Dermis microvascular lymphatic vessel endothelial cell (primary cell): ENCODE measurements around the gene TLCD1. TPM values are rescaled to one million over a fixed set of nuclear protein-coding genes. Genes with fewer than 3 reads are reported as not detected.
"Not testable (repeated sequence)": the region's sequence is repeated elsewhere in the genome, so short reads cannot be mapped to it uniquely, and the experiment has no call there.

Source experiments
- DNase-seq, 2 donors: peaks; one replicate each; pipeline versions ENCODE4 v3.0.0 to v3.0.0-alpha.2; 2010; ENCODE audit warnings: low read depth in 2 of 2
- total RNA-seq: library from RNA; depleted of rRNA; stranded (reverse); fragments of >200 nt; gene quantifications from 2 replicates; pipeline ENCODE4 v1.2.1, GENCODE V29; 2014

The TLCD1 gene
- total RNA-seq, 1 donor from 2014 or later, result 1.5 TPM

DNA sequence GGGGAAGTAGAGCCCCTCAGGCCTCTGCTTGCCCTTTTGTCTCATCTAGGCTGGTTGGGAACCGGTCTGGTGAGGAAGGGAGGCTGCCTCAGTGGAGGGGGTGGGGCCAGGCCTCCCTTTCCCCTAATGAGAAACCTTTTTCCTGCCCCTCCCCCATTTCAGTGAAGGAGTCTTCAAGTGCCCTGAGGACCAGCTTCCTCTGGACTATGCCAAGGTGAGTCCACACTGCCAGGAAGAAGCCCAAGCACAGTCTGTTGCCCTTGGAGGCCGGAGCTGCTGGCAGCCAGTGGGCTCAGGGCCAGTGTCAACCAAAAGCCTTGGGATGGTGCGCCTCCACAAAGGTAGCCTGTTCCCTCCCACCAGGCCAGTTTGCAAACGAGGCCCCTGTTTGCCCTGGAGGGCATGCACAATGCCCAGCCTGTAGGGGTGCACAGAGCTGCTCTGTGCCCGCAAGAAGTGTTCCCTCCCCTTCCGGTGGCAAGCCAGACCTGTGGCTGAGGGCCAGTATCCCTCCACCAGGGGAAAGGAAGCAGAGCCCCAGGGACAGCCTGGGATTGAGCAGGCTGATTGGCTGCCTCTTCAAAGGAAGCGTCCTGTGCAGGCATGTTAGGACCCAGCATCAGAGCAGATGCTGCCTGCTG, 21.1 kb upstream of the TLCD1 start:
- DNase-seq, result peak in 1 of 2 donors; percentile 32

DNA sequence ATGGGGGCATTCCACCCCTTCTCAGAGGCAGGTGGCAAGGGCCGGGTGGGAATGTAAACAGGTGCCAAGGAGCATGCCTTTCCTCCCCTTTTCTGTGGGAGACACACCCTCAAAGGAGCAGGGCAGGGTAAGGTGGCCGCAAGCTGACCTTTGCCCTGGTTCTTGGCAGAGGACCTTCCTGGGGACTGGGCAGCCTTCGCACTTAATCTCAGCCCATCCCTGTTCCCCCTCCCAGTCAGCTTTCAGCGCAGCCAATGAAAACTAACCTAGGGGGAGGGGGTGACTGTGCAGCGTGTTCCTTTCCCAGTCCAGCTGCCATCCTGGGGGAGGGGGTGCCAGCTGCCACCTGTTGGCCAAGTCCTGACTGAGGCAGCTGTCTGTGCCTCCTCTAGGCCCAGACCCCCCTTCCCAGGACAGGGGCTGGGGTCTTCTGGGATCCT, 20.6 kb upstream of the TLCD1 start:
- peak in 1 of 2 donors; percentile 37 for DNase-seq

DNA sequence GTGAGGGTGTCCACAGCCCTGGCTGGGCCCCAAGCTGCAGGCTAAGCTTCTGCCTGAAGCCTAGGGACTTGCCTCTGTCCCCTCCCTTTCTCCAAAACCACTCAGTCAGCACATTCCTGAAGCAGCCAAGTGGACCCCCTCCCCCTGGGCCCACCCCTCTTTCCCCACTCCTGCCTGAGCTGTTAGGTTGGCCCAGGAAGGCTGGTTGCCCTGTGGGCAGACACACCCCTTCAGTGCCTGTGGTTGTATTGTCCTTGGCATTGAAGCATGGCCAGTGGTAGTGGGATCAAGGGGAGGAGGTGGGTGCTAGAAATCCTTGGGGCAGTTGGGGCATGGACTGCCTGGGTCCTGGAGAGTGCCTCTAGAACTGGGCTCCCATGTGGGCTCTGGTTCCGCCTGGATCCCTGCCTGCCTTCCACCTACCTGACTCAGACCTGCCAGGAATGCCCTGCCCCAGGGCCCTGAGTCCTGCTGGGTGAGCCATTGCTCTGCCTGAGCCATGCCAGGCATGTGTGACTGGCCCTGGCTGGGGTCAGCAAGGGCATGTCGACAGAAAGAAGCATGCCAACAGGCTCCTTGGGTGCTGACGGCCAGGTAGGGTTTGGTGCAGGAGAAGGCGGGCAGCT, 19.9 kb upstream of the TLCD1 start:
- no peak for DNase-seq

DNA sequence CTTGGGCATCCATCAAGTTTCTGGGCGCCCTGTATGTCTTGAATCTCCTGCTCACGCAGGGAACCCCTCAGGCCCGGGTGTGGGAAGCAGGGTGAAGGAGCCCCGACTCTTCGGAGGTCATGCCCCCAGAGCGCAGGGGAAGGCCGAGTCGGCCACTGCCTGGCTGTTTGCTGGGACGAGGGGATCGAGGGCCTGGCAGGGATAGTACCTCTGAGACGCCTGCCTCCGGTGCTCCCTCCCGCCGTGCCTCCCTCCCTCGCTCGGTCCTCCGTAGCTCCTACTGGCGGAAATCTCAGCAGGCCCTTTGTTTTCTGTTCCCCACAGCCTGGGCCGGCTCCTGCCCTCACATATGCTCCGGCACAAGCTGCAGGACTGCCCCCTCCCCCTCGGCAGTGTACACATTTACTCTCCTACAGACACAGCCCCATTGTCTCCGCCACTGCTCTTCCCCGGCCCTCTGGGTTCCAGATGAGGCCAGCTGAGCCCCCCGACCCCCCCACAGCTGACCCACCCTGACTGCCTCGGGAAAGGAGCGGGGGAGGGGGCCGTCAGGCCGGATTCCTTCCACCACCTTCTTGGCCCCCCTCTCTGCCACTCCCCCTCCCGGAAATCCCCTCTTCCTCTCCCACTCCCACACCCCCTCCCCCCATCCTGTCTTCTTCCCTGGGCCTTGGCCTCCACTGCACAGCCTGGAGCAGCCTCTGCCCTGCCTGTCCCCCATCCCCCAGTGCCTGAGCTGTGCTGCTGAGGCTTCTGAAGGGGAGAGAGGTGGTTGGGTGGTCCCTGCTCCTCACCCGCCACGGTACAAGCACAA, 19.1 kb upstream of the TLCD1 start:
- DNase-seq, result peak in 1 of 2 donors; percentile 65

DNA sequence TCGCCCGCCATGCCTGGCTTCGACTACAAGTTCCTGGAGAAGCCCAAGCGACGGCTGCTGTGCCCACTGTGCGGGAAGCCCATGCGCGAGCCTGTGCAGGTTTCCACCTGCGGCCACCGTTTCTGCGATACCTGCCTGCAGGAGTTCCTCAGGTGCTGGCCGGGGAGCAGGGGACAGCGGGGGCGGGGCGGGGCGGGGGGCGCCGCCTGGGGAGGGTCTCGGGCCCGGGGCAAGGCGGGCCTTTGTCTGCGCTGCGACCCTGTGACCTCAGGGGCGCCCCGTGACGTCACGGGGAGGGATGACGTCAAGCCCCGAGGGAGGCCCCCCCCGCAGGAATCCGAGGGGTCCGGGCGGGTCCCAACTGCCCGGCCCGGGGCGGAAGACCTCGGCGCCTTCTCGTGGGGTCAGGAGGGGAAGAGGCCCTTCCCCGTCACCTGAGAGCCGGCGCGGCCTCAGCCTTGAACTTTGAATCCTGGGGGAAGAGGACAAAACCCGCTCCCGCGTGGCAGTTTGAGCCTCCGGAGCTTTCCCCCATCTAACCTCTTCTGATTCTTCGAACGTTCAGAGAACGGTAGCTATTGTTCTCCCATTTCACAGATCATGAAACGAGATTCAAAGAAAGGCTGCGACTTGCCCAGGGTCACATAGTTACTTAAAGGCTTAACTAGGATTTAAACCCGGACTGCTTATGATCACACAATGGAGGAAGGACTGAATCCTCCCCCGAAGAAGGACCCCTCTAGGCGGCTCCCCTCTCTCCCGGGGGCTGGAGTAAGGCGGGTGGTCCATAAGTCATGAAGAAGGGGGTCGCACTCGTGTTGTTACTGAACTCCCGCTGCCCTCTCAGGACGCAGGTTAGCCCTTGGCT, 18.3 kb upstream of the TLCD1 start:
- DNase-seq, result peak in 1 of 2 donors; percentile 41

DNA sequence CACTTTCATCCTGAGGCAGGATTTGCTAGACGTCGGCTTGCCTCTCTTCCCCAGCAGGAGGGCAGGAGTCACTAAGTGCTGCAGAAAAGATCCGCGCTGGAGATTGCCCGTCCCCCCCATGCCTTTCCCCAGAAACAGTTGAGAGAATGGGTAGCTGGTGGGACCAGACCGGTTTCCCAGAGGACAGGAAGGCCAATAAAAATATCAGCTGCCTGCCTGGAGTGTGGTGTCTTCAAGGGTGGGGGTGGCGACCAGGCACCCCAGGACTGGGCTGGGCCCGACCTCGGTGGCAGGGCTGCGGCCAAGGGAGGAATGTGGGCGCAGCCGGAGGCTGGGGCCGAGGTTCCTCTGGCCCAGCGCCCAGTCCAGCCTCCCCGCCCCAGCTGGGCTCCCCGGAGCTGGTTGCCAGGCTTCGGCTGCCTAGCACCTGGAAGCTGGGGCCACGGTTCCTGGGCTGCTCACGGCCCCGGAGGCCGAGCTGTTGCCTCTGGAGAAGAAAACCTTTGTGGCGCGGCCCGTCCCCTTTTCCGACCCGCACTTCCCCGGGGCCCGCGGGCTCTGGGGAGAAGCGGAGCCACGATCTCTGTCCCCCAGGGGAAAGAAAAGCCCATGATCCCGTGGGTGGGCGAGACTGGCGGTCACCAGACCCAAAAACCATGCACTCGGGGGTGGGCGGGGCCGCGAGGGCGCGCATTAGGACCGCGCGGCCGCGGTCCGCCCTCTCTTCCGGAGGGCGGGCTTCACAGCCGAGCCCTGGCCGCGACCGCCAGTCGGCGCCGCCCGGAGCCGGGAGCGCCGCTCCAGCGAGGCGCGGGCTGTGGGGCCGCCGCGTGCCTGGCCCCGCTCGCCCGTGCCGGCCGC, 17.4 kb upstream of the TLCD1 start, which contains the start of gene TRAF4:
Gene TRAF4 (plus strand): TSS at position 769 of the 861 bp plus-strand sequence. CDS start 102 bp downstream, outside the sequence.
- peak in 1 of 2 donors; percentile 80 for DNase-seq

DNA sequence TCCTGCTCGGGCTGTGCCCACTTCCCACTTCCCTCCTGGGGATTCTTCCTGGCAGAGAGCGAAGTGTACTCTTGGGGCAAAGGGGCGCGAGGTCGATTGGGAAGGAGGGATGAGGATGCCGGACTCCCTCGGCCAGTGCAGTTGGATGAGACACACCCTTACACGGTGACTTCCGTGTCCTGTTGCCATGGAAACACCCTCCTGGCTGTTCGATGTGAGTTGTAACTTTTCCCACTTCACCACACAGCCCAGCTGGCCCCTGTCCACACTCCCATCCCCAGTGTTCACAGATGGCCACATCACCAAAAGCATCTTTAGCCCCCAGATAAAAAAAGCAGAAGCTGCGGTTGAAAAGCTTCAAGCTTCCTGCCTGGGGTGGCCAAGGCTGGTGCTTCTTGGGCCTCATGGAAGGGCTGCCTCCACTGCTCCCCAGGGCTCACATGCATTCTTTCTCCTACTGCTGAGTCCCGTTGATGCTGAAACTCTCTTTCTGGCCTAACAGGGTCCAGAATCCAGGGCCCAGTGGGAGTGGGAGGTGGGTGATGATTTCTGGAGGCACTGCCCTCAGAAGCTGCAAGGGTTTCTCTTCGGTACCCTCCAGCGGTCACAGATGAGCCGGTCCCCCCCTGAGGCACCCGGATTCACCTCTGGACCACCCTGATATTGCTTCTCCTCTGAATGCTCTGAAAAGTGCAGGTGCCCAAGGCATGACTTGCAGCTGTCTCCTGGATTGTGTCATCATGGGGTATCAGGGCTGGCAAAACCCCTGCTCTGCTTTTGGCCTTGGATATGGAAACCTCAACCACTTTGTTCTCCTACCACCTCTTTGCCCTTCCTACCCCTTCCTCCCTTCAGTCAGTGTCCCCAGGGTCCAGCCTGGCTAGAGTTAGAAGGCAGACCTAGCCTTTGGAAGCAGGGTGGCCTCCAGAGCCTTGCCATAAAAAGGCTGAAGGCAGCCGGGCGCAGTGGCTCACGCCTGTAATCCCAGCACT, 15.6 kb upstream of the TLCD1 start:
- no peak for DNase-seq

DNA sequence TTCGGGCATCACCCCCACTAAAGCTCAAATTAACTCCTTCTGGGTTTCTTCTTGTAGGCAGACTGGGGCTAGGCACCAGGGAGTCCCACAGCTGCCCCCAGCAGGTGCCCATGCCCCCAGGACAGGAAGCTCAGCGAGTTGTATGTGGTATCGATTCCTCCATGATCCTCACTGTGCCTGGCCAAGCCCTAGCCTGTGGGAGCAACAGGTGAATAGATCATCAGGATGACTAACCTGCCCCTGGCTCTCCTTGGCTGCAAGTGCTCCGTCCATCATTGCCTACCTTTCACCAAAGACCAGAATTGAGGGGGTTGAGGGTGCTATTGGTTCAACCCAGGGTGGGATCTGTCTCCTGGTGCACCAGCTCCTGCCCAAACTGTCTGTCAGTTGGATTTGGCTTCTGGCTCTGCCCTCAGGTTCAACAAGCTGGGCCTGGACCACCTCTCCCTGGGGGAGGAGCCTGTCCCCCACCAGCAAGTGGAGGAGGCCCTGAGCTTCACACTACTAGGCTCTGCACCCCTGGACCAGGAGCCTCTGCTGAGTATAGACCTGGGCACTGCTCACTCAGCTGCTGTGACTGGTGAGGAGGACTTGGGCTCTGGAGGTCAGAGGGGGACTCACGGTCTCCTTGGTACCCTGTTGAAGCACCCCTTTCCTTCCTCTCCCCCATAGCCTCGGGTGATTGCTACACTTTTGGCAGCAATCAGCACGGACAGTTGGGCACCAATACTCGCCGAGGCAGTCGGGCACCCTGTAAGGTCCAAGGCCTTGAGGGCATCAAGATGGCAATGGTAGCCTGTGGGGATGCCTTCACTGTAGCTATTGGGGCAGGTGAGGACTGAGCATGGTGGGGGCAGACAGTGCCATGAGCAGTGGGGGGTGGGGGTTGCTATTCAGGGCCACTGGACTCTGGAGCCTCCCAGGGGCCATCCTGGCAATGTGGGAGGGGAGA, 14.6 kb upstream of the TLCD1 start:
- DNase-seq, result no peak

DNA sequence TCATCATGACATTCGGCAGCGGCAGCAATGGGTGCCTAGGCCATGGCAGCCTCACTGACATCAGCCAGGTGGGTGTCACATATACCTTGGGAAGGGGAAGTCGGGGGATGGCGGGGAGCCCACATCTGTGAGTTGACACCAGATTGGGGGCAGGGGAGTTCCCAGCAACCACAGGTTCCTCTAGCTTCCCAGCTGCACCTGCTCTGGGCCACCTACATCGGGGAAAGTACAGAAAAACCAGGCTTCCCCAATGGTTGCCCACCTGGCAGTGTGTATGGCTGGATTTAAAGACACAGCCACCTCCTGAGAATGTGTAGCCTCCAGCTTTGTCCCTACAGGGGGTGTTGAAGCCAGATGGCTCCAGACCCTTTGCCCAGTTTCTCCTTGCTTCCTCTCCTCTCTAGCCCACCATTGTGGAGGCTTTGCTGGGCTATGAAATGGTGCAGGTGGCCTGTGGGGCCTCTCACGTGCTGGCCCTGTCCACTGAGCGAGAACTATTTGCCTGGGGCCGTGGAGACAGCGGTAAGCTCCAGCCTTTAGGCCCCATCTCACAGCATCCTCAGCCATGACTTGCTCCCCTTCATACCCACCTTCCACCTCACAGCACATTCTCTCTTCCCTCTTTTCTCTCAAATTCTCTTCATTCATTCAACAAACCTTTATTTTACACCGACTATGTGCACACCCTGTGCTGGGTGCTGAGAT, 12.8 kb upstream of the TLCD1 start:
- no peak for DNase-seq

DNA sequence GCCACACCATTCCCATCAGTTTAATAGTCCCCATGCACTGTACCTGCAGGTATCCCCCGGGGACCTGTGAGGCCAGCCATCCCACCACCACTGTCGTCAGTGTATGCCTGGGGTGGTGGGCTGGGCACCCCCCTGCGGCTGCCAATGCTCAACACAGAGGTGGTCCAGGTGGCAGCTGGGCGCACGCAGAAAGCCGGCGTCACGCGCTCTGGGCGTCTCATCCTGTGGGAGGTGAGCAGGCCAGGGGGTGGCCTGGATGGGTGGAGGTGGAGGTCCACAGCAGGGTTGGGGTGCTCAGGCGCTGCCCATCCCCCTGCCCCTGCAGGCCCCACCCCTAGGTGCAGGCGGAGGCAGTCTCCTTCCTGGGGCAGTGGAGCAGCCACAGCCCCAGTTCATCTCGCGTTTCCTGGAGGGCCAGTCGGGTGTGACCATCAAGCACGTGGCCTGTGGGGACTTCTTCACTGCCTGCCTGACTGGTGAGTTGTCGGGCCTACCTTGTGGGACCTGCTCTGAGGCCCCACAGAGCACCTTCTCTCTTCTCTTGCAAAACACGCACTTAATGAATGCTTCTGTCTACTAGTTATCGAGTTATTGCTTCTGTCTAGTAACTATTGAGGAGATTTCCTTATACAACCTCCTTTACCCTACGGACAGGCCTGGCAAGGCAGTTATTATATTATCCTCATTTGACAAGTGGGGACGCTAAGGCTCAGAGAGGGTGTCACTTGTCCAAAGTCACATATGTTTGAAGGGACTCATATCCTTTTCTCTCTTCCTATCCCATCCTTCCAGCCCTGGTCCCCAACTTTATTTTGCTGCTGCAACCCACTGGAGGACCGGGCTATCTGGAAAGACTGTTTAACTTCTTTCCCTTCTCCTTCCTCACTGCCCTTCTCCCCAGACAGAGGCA, 12.0 kb upstream of the TLCD1 start:
- no peak for DNase-seq

DNA sequence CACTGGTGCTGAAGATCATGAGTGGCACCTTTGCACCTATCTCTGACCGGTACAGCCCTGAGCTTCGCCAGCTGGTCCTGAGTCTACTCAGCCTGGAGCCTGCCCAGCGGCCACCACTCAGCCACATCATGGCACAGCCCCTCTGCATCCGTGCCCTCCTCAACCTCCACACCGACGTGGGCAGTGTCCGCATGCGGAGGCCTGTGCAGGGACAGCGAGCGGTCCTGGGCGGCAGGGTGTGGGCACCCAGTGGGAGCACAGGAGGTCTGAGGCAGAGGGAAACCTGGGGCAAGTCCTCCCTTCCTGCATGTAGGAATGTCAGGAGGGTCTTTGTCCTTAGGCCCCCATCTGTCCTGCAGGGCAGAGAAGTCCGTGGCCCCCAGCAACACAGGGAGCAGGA, 11.3 kb upstream of the TLCD1 start:
- DNase-seq, result no peak

DNA sequence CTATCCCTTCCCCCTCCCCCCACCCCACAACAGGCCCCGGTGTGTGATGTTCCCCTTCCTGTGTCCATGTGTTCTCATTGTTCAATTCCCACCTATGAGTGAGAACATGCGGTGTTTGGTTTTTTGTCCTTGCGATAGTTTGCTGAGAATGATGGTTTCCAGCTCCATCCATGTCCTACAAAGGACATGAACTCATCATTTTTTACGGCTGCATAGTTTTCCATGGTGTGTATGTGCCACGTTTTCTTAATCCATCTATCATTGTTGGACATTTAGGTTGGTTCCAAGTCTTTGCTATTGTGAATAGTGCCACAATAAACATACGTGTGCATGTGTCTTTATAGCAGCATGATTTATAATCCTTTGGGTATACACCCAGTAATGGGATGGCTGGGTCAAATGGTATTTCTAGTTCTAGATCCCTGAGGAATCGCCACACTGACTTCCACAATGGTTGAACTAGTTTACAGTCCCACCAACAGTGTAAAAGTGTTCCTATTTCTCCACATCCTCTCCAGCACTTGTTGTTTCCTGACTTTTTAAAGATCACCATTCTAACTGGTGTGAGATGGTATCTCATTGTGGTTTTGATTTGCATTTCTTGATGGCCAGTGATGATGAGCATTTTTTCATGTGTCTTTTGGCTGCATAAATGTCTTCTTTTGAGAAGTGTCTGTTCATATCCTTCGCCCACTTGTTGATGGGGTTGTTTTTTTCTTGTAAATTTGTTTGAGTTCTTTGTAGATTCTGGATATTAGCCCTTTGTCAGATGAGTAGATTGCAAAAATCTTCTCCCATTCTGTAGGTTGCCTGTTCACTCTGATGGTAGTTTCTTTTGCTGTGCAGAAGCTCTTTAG, 10.1 kb upstream of the TLCD1 start:
- not testable (repeated sequence) for DNase-seq

DNA sequence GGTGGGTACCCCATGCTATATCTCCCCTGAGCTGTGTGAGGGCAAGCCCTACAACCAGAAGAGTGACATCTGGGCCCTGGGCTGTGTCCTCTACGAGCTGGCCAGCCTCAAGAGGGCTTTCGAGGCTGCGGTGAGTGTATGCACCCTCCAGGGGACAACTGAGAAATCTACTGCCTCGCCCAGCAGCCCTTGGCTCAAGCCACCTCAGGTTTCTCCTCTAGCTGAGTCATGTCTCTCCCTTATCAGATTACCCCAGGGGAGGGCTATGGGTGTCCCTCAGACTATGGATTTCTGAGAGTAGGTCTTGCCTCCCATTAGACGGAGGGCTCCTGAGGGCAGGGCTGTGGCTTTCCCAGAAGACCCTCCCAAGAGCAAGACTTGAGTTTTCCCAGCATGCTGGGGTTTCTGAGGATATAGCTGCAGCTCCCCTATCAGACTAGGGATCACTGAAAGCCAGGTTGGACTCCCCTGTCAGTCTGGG, 9.2 kb upstream of the TLCD1 start:
- no peak for DNase-seq

DNA sequence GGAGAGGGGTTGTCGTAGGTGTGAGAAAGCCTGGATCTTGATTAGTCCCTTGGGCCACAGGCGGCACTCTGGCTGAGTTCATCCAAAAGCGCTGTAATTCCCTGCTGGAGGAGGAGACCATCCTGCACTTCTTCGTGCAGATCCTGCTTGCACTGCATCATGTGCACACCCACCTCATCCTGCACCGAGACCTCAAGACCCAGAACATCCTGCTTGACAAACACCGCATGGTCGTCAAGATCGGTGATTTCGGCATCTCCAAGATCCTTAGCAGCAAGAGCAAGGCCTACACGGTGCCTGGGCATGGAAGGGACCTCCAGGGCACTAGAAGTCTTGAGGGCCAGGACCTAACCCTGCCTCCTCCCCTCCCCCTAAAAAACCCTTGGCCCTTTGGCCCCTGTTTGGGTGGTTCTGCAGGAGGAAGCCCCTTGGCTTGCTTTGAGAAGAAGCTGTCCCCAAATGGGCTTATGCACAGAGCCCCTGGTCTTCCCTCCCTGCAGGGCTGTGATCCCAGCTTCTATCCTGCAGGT, 8.7 kb upstream of the TLCD1 start:
- DNase-seq, result no peak

DNA sequence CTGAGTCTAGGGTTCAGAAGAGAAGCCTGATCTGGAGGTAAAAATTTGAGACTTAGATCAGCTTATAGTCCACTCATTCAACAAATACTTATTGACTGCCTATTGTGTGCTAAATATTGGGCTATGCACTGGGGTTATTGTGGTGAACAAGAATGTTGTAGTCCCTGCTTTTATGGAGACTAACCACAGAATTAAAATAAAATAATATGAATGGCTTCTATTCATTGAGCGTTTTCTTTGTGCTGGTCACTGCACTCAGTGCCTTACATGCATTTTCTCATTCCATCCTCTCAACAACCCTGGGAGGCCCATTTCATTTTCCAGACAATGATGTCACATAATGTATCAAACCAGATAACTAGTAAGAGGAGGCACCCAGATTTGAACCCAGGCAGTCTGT, 7.3 kb upstream of the TLCD1 start:
- DNase-seq, result no peak
